K562 (cell line): ENCODE data around the gene BCAS4. TPM values are rescaled to one million over a fixed set of nuclear protein-coding genes. Genes with fewer than 3 reads are reported as not detected.

Experiments
- ATAC-seq: fragments of 200-7000 bp; cut with Tn5 transposase; 3 replicates; pipeline ENCODE4 v1.9.1; 2020; ENCODE audit warnings: moderate library complexity
- BruUV-seq: library from RNA; stranded (reverse); fragments of 400-500 nt; replicated peaks from 2 replicates; lab custom pipeline; 2021; lab: Mats Ljungman, UMichigan
- CTCF ChIA-PET: fragments of 300-600 bp; formaldehyde crosslinking; extraction: SDS; loops from one replicate; lab custom pipeline; 2021; ENCODE audit warnings: low intra/inter-chr PET ratio; lab: Yijun Ruan, JAX
- POLR2A ChIA-PET: fragments of 300-600, 350-650 bp; sonication (Branson Sonifier 250); formaldehyde crosslinking; extraction: SDS; loops from one replicate; lab custom pipeline; 2021; ENCODE audit warnings: antibody characterized with exemption, inconsistent platforms; lab: Yijun Ruan, JAX
- DNase-seq, 4 experiments: peaks; one replicate each; pipeline versions ENCODE4 v3.0.0 to v3.0.0-alpha.2; 2011 to 2018; ENCODE audit warnings: low spot score in 3 of 4, mixed read lengths in 3 of 4; ENCODE audit errors: extremely low read depth in 1 of 4
- FAIRE-seq: peaks from 2 replicates; lab custom pipeline; 2011; peaks lifted over from hg19 to GRCh38; lab: Jason Lieb, UNC
- H2AFZ ChIP-seq: 2 replicates; pipeline ENCODE4 v1.6.0; 2011; ENCODE audit warnings: low read depth, low read length, control low read depth, inconsistent platforms
- H3K27ac ChIP-seq: fragments of 200-600 bp; 3 replicates; pipeline ENCODE4 v1.8.0; 2011; ENCODE audit warnings: low read depth, mild to moderate bottlenecking, control low read depth, inconsistent platforms, low read length, moderate library complexity, mixed read lengths; ENCODE audit errors: extremely low read depth
- H3K27me3 ChIP-seq, 2 experiments: fragments of 300-600 bp in 1 of 2; 2 replicates in 1 of 2; 3 replicates in 1 of 2; pipeline versions ENCODE4 v1.6.0 to v1.8.0; 2011; ENCODE audit warnings: inconsistent platforms in 2 of 2, low read length in 2 of 2, mild to moderate bottlenecking in 1 of 2, mixed read lengths in 1 of 2, moderate library complexity in 1 of 2; ENCODE audit not compliant: control insufficient read depth in 2 of 2, insufficient read depth in 2 of 2
- H3K36me3 ChIP-seq: fragments of 300-600 bp; 3 replicates; pipeline ENCODE4 v1.8.0; 2011; ENCODE audit warnings: mild to moderate bottlenecking, low read length, inconsistent platforms; ENCODE audit not compliant: control insufficient read depth, insufficient read depth
- H3K4me1 ChIP-seq, 2 experiments: fragments of 200-600 bp in 1 of 2; replicated peaks in 1 of 2; 2 replicates in 1 of 2; 3 replicates in 1 of 2; pipeline versions ENCODE4 v1.5.1 to v1.8.0; 2011; ENCODE audit warnings: inconsistent platforms in 2 of 2, low read length in 2 of 2, mild to moderate bottlenecking in 1 of 2, mixed read lengths in 1 of 2, moderate library complexity in 1 of 2; ENCODE audit not compliant: control insufficient read depth in 2 of 2, insufficient read depth in 2 of 2
- H3K4me2 ChIP-seq: 2 replicates; pipeline ENCODE4 v1.6.1; 2011; ENCODE audit warnings: low read length, control low read depth, inconsistent platforms, mixed read lengths; ENCODE audit not compliant: insufficient read depth
- H3K4me3 ChIP-seq: fragments of 200-600 bp; sonication (generic), shearing (Covaris generic); 2 replicates; pipeline ENCODE4 v1.5.1; 2016; ENCODE audit warnings: control low read depth, inconsistent platforms
- H3K79me2 ChIP-seq: fragments of 200-600 bp; 3 replicates; pipeline ENCODE4 v1.8.0; 2011; ENCODE audit warnings: low read length, inconsistent platforms; ENCODE audit not compliant: control insufficient read depth, insufficient read depth
- H3K9ac ChIP-seq, 2 experiments: 2 replicates each; pipeline versions ENCODE4 v1.6.0 to v1.6.1; 2011; ENCODE audit warnings: low read depth in 2 of 2, low read length in 2 of 2, control low read depth in 1 of 2, inconsistent platforms in 1 of 2, mild to moderate bottlenecking in 1 of 2, mixed read lengths in 1 of 2; ENCODE audit not compliant: insufficient read depth in 1 of 2
- H3K9me1 ChIP-seq: one replicate; pipeline ENCODE4 v1.6.0; 2011; ENCODE audit warnings: inconsistent platforms, mild to moderate bottlenecking, low read length, moderate library complexity; ENCODE audit not compliant: control insufficient read depth, insufficient read depth
- H3K9me3 ChIP-seq: replicated peaks from 2 replicates; pipeline ENCODE4 v1.5.1; 2011; ENCODE audit warnings: low read depth, low read length, inconsistent platforms; ENCODE audit not compliant: control insufficient read depth, insufficient read depth
- H4K20me1 ChIP-seq: replicated peaks from 2 replicates; pipeline ENCODE4 v1.6.1; 2011; ENCODE audit warnings: low read length, inconsistent platforms, mixed read lengths; ENCODE audit not compliant: control insufficient read depth, insufficient read depth
- ATF1 ChIP-seq, 2 experiments: fragments of 450-650 bp in 1 of 2; IDR thresholded peaks; 2 replicates each; pipeline ENCODE4 v1.6.1; 2016; ENCODE audit warnings: missing compliant biosample characterization in 1 of 2, missing genetic modification characterization in 1 of 2
- CBX1 ChIP-seq: sonication (generic); IDR thresholded peaks from 2 replicates; pipeline ENCODE4 v1.6.1; 2016; ENCODE audit warnings: antibody characterized with exemption, low read depth, mild to moderate bottlenecking
- E2F3 ChIP-seq: fragments of 250-450 bp; sonication (Bioruptor Pico); IDR thresholded peaks from 2 replicates; pipeline ENCODE4 v1.4.0; 2020; ENCODE audit warnings: mild to moderate bottlenecking
- EZH2 ChIP-seq: IDR thresholded peaks from 2 replicates; pipeline ENCODE4 v1.6.1; 2012; ENCODE audit warnings: low read depth, mild to moderate bottlenecking, inconsistent platforms, low read length, borderline replicate concordance
- HDGF ChIP-seq: fragments of 450-650 bp; IDR thresholded peaks from 2 replicates; pipeline ENCODE4 v1.6.1; 2016
- KDM4B ChIP-seq, 2 experiments: fragments of 450-650 bp in 1 of 2; sonication (generic) in 1 of 2; IDR thresholded peaks; 2 replicates each; pipeline ENCODE4 v1.6.1; 2016 to 2017; ENCODE audit warnings: borderline replicate concordance in 2 of 2, antibody characterized with exemption in 1 of 2, low read depth in 1 of 2, mild to moderate bottlenecking in 1 of 2
- KDM5B ChIP-seq: fragments of 200-600 bp; sonication (generic); IDR thresholded peaks from 2 replicates; pipeline ENCODE4 v1.6.1; 2012; ENCODE audit warnings: low read depth, mild to moderate bottlenecking, moderate library complexity, low read length, control low read depth, inconsistent platforms; ENCODE audit not compliant: insufficient replicate concordance
- NFATC3 ChIP-seq: fragments of 450-650 bp; IDR thresholded peaks from 2 replicates; pipeline ENCODE4 v1.6.1; 2017; ENCODE audit warnings: mild to moderate bottlenecking
- NFIX ChIP-seq: fragments of 250-450 bp; sonication (Bioruptor Pico); IDR thresholded peaks from 2 replicates; pipeline ENCODE4 v1.4.0; 2020; ENCODE audit warnings: low read depth, mild to moderate bottlenecking, moderate library complexity
- NFYB ChIP-seq: IDR thresholded peaks from 2 replicates; pipeline ENCODE4 v1.6.1; 2011; ENCODE audit warnings: mild to moderate bottlenecking, moderate library complexity; ENCODE audit not compliant: insufficient read length; ENCODE audit errors: extremely low read depth
- TRIM24 ChIP-seq, 2 experiments: fragments of 450-650 bp; IDR thresholded peaks; 2 replicates each; pipeline ENCODE4 v1.6.1; 2016
- USF2 ChIP-seq: sonication (generic); formaldehyde crosslinking; IDR thresholded peaks from 2 replicates; pipeline ENCODE4 v1.5.0; 2020; ENCODE audit warnings: missing genetic modification reagents
- ZKSCAN1 ChIP-seq: fragments of 150-350 bp; IDR thresholded peaks from 2 replicates; pipeline ENCODE4 v1.6.1; 2016; ENCODE audit warnings: low read depth, low read length
- ZNF224 ChIP-seq: sonication (generic); formaldehyde crosslinking; IDR thresholded peaks from 2 replicates; pipeline ENCODE4 v1.8.0; 2022; ENCODE audit warnings: mild to moderate bottlenecking, missing genetic modification reagents
- ZNF280A ChIP-seq: fragments of 450-650 bp; IDR thresholded peaks from 2 replicates; pipeline ENCODE4 v1.6.1; 2018; ENCODE audit warnings: mild to moderate bottlenecking, low read depth; ENCODE audit not compliant: partially characterized antibody
- ZNF740 ChIP-seq, 3 experiments: fragments of 200-800 bp in 1 of 3; sonication (Bioruptor generic) in 1 of 3; sonication (generic) in 1 of 3; formaldehyde crosslinking in 1 of 3; IDR thresholded peaks; 2 replicates each; pipeline versions ENCODE4 v1.6.1 to v1.8.0; 2016 to 2022; ENCODE audit warnings: mild to moderate bottlenecking in 2 of 3, missing compliant biosample characterization in 2 of 3, missing genetic modification characterization in 2 of 3, missing genetic modification reagents in 1 of 3
- WGBS: fragments of 100-300 bp; shearing (Covaris generic); methylation state at CpG from one replicate; pipeline ENCODE4 v1.1.6; 2016; ENCODE audit warnings: low coverage, mixed read lengths; ENCODE audit not compliant: insufficient coverage; ENCODE audit errors: missing lambda C conversion rate; 5-methylcytosine and 5-hydroxymethylcytosine counted together
- in situ Hi-C: fragments of 300-500 bp; cut with MboI; formaldehyde crosslinking; loops from 4 replicates; pipeline ENCODE4 v1.15.0; 2018; ENCODE audit warnings: inconsistent platforms, mixed read lengths
- intact Hi-C: fragments of 100-400 bp; cut with micrococcal nuclease; formaldehyde crosslinking; loops from 2 replicates; pipeline ENCODE4 v1.14.2; 2022
- polyA plus RNA-seq, 8 experiments: library from polyadenylated mRNA; depleted of rRNA in 4 of 8; stranded (reverse) in 5 of 8; unstranded in 3 of 8; fragments of >200 nt; fragmentation: Nextera tagmentation in 2 of 8; fragmentation: Illumina TruSeq in 1 of 8; extraction: Ambion mirVana in 2 of 8; extraction: Trizol in 1 of 8; gene quantifications; 2 replicates each; pipeline versions ENCODE4 v1.2.1 to v1.2.3, GENCODE V29; 2011 to 2014; ENCODE audit warnings: inconsistent platforms in 1 of 8, missing spikeins in 1 of 8
- total RNA-seq, 7 experiments: library from RNA; depleted of rRNA in 6 of 7; stranded (reverse); fragments of >200 nt in 6 of 7; fragmentation: Illumina TruSeq in 2 of 7; extraction: Trizol in 2 of 7; gene quantifications; 2 replicates each; pipeline versions ENCODE4 v1.2.1 to v1.2.3, GENCODE V29; 2011 to 2021; ENCODE audit warnings: low replicate concordance in 1 of 7

The BCAS4 gene
- total and polyA plus RNA-seq, 9 of the 15 experiments (the other 6 are each of a cell fraction or from before 2014, with no cell fraction given): 0.15 to 2.3 (median 0.47) TPM

DNA sequence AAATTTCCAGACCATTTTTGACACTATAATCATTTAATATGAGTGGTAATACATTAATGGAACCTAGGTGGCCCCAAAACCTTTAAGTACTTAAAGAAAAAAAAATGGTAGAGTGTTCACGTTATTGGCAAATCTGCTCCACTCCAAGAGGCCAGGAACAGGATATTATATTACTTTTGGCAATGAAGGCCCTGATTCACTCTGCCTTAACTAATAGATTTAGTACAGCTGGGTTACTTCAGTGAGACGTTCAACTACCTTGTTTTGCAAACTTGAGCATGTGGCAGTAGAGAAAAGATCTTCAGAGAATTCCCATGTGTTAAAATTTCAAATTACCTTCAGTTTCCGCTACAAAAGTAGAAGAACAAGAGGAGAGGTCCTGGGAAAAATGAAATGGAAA, 123.5 kb downstream of the BCAS4 start:
- intact Hi-C loops: no loop called here
- BruUV-seq: no TSS peak
- TF ChIP-seq ZNF280A (no peak), ZNF224 (CRISPR knock-in tag) (no peak), ATF1 (CRISPR knock-in tag; IDR thresholded peaks at IDR 0.05) (no peak), ATF1 (tag; IDR thresholded peaks at IDR 0.05) (no peak), NFIX (CRISPR knock-in tag) (no peak), NFYB (no peak), HDGF (no peak), NFATC3 (no peak), ZKSCAN1 (no peak), EZH2 (no peak), CBX1 (no peak), TRIM24 (IDR thresholded peaks at IDR 0.05) (no peak), ZNF740 (CRISPR knock-in tag; IDR thresholded peaks at IDR 0.05) (no peak), ZNF740 (tag; IDR thresholded peaks at IDR 0.05) (no peak), KDM4B (IDR thresholded peaks at IDR 0.05; ENCODE audit: borderline replicate concordance in 2 of 2, low read depth in 1 of 2) (no peak), KDM5B (no peak), USF2 (CRISPR knock-in tag) (no peak), E2F3 (CRISPR knock-in tag) (no peak)

More for the DNA sequence above, 123.5 kb downstream of the BCAS4 start:
- Histone ChIP-seq H3K27me3 (no peaks in the 10 kb centered on the region), H3K4me1 (peaks cover 0 to 48% of the 10 kb centered on the region in 2 experiments; a peak in 3 of 5 replicates), H3K36me3 (peaks cover 87% of the 10 kb centered on the region), H3K27ac (no peak overlapping the region), H2AFZ (no peak overlapping the region), H3K4me3 (no peak overlapping the region), H3K4me2 (no peak overlapping the region), H4K20me1 (peaks cover 55% of the 10 kb centered on the region), H3K79me2 (peaks cover 98% of the 10 kb centered on the region), H3K9me1 (no peaks in the 10 kb centered on the region), H3K9me3 (no peaks in the 10 kb centered on the region), H3K9ac (no peak overlapping the region)
- ChIA-PET CTCF (no interaction called here), POLR2A (interaction anchor here (0.6 kb wide), 1 partner anchor 79 kb away, joined by 3 read pairs; no protein-coding TSS in a partner anchor)
- ATAC-seq (no peak), DNase-seq (no peak), FAIRE-seq (no peak)
- in situ Hi-C loops: no loop called here
- 64% methylated on average over 3 of the region's 3 CpGs for WGBS
